ENCODE data around the gene ANO4. TPM values are rescaled to one million over a fixed set of nuclear protein-coding genes. Genes with fewer than 3 reads are reported as not detected.

Gene ANO4
- total and polyA plus RNA-seq, 4 donors = 0.10 to 1.9 (median 0.86) TPM

DNA sequence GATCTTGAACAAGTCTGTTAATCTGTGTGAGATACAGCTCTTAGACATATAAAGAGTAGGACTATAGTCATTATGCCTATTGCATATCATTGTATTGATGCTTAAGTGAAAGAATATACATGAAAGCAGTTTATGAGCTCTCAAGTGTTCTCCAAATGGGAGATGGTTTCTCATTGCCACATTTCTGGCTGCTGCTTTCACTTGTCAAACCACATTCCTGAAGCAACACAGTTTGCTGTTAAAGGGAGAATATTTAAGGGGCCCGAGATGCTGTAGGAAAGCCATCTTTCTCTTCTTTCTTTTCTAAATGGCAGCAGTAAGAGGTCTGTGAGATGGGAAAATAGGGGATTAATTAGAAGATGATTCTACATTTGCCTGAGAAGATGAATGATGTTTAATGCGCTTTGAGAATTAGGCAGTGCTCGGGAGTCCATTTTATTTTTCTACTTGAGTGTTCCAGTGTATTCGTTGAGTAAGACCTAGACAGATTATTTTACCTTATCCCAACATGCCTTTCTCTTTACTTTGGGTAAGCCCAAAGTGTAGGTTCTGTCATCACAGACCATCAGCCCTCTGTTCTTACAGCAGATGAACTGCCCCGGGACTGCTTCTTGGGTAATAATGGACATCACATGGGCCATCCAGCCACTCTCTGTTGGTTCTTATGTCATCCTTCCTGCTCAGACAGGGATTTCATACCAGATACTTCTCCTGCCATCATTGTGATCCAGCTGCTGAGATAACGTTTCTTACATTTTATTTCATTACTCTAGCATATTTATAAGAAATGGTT lies 35.6 kb downstream of the ANO4 start:
- Histone ChIP-seq H3K4me3 (no peak overlapping the region), H3K4me1 (ENCODE audit: control insufficient read depth in 5 of 5, insufficient read depth in 5 of 5, low read length in 5 of 5) (no peaks in the 10 kb centered on the region), H3K36me3 (ENCODE audit: control insufficient read depth in 4 of 4, insufficient read depth in 4 of 4, low read length in 4 of 4) (no peaks in the 10 kb centered on the region), H3K27ac (ENCODE audit: low read depth in 1 of 2, low read length in 1 of 2) (no peak overlapping the region), H3K9ac (ENCODE audit: insufficient read depth in 1 of 2, low read length in 2 of 2) (no peak overlapping the region), H3K27me3 (ENCODE audit: control insufficient read depth in 3 of 3, insufficient read depth in 3 of 3, low read length in 2 of 3) (peaks cover 0 to under 1% (median 0%) of the 10 kb centered on the region in 3 donors), H3K9me3 (ENCODE audit: control insufficient read depth in 4 of 4, insufficient read depth in 3 of 4, low read length in 3 of 4) (no peaks in the 10 kb centered on the region)
- ATAC-seq (ENCODE audit: insufficient read depth, low FRiP score) = no peak
- WGBS, 2 donors = 82 to 88% methylated on average over 6 of the region's 6 CpGs
- TF ChIP-seq, protein P1, sequence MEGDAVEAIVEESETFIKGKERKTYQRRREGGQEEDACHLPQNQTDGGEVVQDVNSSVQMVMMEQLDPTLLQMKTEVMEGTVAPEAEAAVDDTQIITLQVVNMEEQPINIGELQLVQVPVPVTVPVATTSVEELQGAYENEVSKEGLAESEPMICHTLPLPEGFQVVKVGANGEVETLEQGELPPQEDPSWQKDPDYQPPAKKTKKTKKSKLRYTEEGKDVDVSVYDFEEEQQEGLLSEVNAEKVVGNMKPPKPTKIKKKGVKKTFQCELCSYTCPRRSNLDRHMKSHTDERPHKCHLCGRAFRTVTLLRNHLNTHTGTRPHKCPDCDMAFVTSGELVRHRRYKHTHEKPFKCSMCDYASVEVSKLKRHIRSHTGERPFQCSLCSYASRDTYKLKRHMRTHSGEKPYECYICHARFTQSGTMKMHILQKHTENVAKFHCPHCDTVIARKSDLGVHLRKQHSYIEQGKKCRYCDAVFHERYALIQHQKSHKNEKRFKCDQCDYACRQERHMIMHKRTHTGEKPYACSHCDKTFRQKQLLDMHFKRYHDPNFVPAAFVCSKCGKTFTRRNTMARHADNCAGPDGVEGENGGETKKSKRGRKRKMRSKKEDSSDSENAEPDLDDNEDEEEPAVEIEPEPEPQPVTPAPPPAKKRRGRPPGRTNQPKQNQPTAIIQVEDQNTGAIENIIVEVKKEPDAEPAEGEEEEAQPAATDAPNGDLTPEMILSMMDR (IDR thresholded peaks at IDR 0.05; ENCODE audit: control extremely low read depth, extremely low read depth) = no peak
- no peak for DNase-seq

DNA sequence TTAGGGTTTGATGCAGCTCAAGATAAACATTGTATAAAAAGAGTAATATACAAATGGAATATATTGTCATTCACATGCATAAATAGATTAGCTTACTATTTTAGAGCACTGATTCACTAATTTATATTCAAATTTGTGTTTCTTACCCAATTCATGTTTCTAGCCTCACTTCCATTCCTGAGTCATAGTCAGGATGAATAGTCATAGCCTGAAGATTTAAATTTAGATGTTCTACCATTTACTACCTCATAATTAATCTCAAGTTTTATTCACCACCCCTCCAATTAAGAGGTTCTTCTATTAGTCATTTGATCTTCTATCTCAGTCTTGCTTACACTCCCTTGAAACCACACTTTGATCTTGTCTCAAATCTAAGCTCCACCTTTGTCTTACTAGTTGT lies 38.7 kb downstream of the ANO4 start:
- Histone ChIP-seq H3K27me3 (ENCODE audit: control insufficient read depth in 3 of 3, insufficient read depth in 3 of 3, low read length in 2 of 3) (no peaks in the 10 kb centered on the region), H3K9ac (ENCODE audit: insufficient read depth in 1 of 2, low read length in 2 of 2) (no peak overlapping the region), H3K27ac (ENCODE audit: low read depth in 1 of 2, low read length in 1 of 2) (no peak overlapping the region), H3K9me3 (ENCODE audit: control insufficient read depth in 4 of 4, insufficient read depth in 3 of 4, low read length in 3 of 4) (no peaks in the 10 kb centered on the region), H3K4me1 (ENCODE audit: control insufficient read depth in 5 of 5, insufficient read depth in 5 of 5, low read length in 5 of 5) (no peaks in the 10 kb centered on the region), H3K36me3 (ENCODE audit: control insufficient read depth in 4 of 4, insufficient read depth in 4 of 4, low read length in 4 of 4) (no peaks in the 10 kb centered on the region), H3K4me3 (no peak overlapping the region)
- ATAC-seq (ENCODE audit: insufficient read depth, low FRiP score) (no peak), DNase-seq (no peak)
- TF ChIP-seq, protein P1 (IDR thresholded peaks at IDR 0.05; ENCODE audit: control extremely low read depth, extremely low read depth) = no peak

DNA sequence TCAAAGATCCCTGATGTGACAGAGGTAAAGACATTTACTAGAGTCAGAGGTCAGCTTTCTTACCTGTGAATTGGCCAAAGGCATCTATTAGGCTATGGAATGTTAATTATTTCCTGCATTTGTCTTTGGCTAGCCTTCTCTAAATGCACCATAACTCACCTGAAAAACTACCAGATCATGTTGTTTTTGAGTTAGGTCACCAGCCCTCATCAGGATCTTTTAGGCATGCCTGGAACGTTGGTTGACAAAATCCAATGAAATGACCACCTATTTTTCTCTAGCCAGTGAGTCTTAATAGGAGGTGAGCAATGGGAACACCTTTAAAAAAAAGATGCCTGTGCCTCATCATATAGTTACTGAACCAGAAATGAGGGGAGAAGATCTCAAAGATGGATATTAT lies 46.2 kb downstream of the ANO4 start:
- TF ChIP-seq, protein P1 (IDR thresholded peaks at IDR 0.05; ENCODE audit: control extremely low read depth, extremely low read depth) = no peak
- Histone ChIP-seq H3K27ac (ENCODE audit: low read depth in 1 of 2, low read length in 1 of 2) (no peak overlapping the region), H3K36me3 (ENCODE audit: control insufficient read depth in 4 of 4, insufficient read depth in 4 of 4, low read length in 4 of 4) (no peaks in the 10 kb centered on the region), H3K4me1 (ENCODE audit: control insufficient read depth in 5 of 5, insufficient read depth in 5 of 5, low read length in 5 of 5) (no peaks in the 10 kb centered on the region), H3K4me3 (no peak overlapping the region), H3K27me3 (ENCODE audit: control insufficient read depth in 3 of 3, insufficient read depth in 3 of 3, low read length in 2 of 3) (no peaks in the 10 kb centered on the region), H3K9ac (ENCODE audit: insufficient read depth in 1 of 2, low read length in 2 of 2) (no peak overlapping the region), H3K9me3 (ENCODE audit: control insufficient read depth in 4 of 4, insufficient read depth in 3 of 4, low read length in 3 of 4) (no peaks in the 10 kb centered on the region)
- 65 to 66% methylated on average over 1 of the region's 1 CpG for WGBS, 2 donors
- ATAC-seq (ENCODE audit: insufficient read depth, low FRiP score) (no peak), DNase-seq (no peak)

DNA sequence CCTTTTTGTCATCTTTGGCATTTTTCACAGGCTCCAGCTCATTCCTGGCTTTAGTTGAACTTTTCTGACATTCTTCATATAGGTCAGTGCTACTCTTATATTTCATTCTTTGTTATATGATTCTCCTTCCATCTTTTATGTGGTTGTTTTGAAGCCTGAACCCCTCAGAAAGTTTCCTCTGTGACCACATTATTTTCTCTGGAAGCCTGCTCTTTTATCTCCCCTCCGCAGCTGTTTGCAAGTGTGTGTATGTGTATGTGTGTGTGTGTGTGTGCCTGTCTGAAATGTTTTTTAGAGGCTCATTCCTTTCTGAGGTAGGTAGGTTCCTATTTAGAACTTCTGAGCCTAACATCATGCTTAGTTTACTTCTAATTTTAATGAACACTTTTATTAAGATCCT lies 47.6 kb downstream of the ANO4 start:
- TF ChIP-seq, protein P1 (IDR thresholded peaks at IDR 0.05; ENCODE audit: control extremely low read depth, extremely low read depth) = no peak
- Histone ChIP-seq H3K27ac (ENCODE audit: low read depth in 1 of 2, low read length in 1 of 2) (no peak overlapping the region), H3K4me3 (no peak overlapping the region), H3K9ac (ENCODE audit: insufficient read depth in 1 of 2, low read length in 2 of 2) (no peak overlapping the region), H3K9me3 (ENCODE audit: control insufficient read depth in 4 of 4, insufficient read depth in 3 of 4, low read length in 3 of 4) (no peaks in the 10 kb centered on the region), H3K36me3 (ENCODE audit: control insufficient read depth in 4 of 4, insufficient read depth in 4 of 4, low read length in 4 of 4) (no peaks in the 10 kb centered on the region), H3K27me3 (ENCODE audit: control insufficient read depth in 3 of 3, insufficient read depth in 3 of 3, low read length in 2 of 3) (no peaks in the 10 kb centered on the region), H3K4me1 (ENCODE audit: control insufficient read depth in 5 of 5, insufficient read depth in 5 of 5, low read length in 5 of 5) (no peaks in the 10 kb centered on the region)
- peak in 1 of 3 donors; percentile 8 for DNase-seq
- 65 to 67% methylated on average over 1 of the region's 1 CpG for WGBS, 2 donors
- no peak for ATAC-seq (ENCODE audit: insufficient read depth, low FRiP score)

All from lung (tissue), 12 donors.